ENCODE results near the gene TPI1.
A peak's percentile ranks its signal among the peaks of the same experiment; 100 is the strongest.

GRCh38 chr12:6827982-6828780 is 39.1 kb upstream of the TPI1 start, which contains the start of gene P3H3:
- TF ChIP-seq TAF1 (IDR thresholded peaks at IDR 0.05; ENCODE audit: borderline replicate concordance, low read depth, low read length) (0 out of 2 replicates have a peak, but pooled peaks have one; percentile 54), CHD2 (IDR thresholded peaks at IDR 0.05; ENCODE audit: low read length, partially characterized antibody) (no peak), NRF1 (IDR thresholded peaks at IDR 0.05; ENCODE audit: low read depth, low read length) (no peak), GABPA (IDR thresholded peaks at IDR 0.05; ENCODE audit: low read depth) (no peak)
- TF ChIP-seq, protein P1, sequence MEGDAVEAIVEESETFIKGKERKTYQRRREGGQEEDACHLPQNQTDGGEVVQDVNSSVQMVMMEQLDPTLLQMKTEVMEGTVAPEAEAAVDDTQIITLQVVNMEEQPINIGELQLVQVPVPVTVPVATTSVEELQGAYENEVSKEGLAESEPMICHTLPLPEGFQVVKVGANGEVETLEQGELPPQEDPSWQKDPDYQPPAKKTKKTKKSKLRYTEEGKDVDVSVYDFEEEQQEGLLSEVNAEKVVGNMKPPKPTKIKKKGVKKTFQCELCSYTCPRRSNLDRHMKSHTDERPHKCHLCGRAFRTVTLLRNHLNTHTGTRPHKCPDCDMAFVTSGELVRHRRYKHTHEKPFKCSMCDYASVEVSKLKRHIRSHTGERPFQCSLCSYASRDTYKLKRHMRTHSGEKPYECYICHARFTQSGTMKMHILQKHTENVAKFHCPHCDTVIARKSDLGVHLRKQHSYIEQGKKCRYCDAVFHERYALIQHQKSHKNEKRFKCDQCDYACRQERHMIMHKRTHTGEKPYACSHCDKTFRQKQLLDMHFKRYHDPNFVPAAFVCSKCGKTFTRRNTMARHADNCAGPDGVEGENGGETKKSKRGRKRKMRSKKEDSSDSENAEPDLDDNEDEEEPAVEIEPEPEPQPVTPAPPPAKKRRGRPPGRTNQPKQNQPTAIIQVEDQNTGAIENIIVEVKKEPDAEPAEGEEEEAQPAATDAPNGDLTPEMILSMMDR (IDR thresholded peaks at IDR 0.05), result no peak

Data from SK-N-SH (cell line).